Vagina (tissue), 2 donors: ENCODE measurements around the gene MPPED1. TPM values are rescaled to one million over a fixed set of nuclear protein-coding genes. Genes with fewer than 3 reads are reported as not detected.

Source experiments
- DNase-seq, 2 donors: peaks; one replicate each; pipeline ENCODE4 v3.0.0-alpha.2; 2017; ENCODE audit errors: extremely low spot score in 2 of 2
- H3K27ac ChIP-seq: fragments of 200-600 bp; sonication (generic); one replicate; pipeline ENCODE4 v1.5.1; 2019
- H3K27me3 ChIP-seq: fragments of 200-600 bp; sonication (generic); one replicate; pipeline ENCODE4 v1.5.1; 2019
- H3K36me3 ChIP-seq, 2 donors: fragments of 200-600 bp; sonication (generic); one replicate each; pipeline ENCODE4 v1.5.1; 2017 to 2019
- H3K4me1 ChIP-seq: fragments of 200-600 bp; sonication (generic); one replicate; pipeline ENCODE4 v1.5.1; 2019
- H3K4me3 ChIP-seq, 2 donors: fragments of 200-600 bp; sonication (generic); 1 replicate in 1 of 2; 2 replicates in 1 of 2; pipeline ENCODE4 v1.5.1; 2016 to 2019
- H3K9me3 ChIP-seq: fragments of 200-600 bp; sonication (generic); one replicate; pipeline ENCODE4 v1.5.1; 2019
- POLR2A ChIP-seq, 2 donors: fragments of 450-650 bp; IDR thresholded peaks; one replicate each; pipeline ENCODE4 v1.6.1; 2017; ENCODE audit warnings: antibody characterized with exemption in 2 of 2, mild to moderate bottlenecking in 2 of 2, moderate library complexity in 2 of 2
- POLR2AphosphoS5 ChIP-seq, 2 donors: sonication (generic); formaldehyde crosslinking; IDR thresholded peaks; one replicate each; pipeline ENCODE4 v1.9.0; 2017; ENCODE audit warnings: antibody characterized with exemption in 2 of 2, mild to moderate bottlenecking in 2 of 2, low read depth in 1 of 2; ENCODE audit not compliant: insufficient read depth in 1 of 2
- intact Hi-C: fragments of 100-400 bp; cut with DNase I; formaldehyde crosslinking; loops from one replicate; pipeline ENCODE4 v1.15.1; 2023
- total RNA-seq: library from RNA; depleted of rRNA; stranded (reverse); fragments of >200 nt; gene quantifications from one replicate; pipeline ENCODE4 v1.2.3, GENCODE V29; 2016
- TF ChIP-seq, protein P1 (sequence below), 3 experiments: fragments of 450-650 bp in 2 of 3; fragments of 200-600 bp in 1 of 3; sonication (generic) in 1 of 3; IDR thresholded peaks; one replicate each; pipeline ENCODE4 v1.5.1; 2017 to 2019; ENCODE audit warnings: antibody characterized with exemption in 3 of 3, mild to moderate bottlenecking in 2 of 3, moderate library complexity in 2 of 3

MPPED1 gene
- total RNA-seq, 1 donor from 2014 or later: 0.49 TPM

GRCh38 chr22:43391306-43391705 lies 20.5 kb upstream of the MPPED1 start:
- TF ChIP-seq POLR2A (IDR thresholded peaks at IDR 0.05) (no peak), POLR2AphosphoS5 (IDR thresholded peaks at IDR 0.05; ENCODE audit: insufficient read depth in 1 of 2, low read depth in 1 of 2) (no peak)
- TF ChIP-seq, protein P1, sequence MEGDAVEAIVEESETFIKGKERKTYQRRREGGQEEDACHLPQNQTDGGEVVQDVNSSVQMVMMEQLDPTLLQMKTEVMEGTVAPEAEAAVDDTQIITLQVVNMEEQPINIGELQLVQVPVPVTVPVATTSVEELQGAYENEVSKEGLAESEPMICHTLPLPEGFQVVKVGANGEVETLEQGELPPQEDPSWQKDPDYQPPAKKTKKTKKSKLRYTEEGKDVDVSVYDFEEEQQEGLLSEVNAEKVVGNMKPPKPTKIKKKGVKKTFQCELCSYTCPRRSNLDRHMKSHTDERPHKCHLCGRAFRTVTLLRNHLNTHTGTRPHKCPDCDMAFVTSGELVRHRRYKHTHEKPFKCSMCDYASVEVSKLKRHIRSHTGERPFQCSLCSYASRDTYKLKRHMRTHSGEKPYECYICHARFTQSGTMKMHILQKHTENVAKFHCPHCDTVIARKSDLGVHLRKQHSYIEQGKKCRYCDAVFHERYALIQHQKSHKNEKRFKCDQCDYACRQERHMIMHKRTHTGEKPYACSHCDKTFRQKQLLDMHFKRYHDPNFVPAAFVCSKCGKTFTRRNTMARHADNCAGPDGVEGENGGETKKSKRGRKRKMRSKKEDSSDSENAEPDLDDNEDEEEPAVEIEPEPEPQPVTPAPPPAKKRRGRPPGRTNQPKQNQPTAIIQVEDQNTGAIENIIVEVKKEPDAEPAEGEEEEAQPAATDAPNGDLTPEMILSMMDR (IDR thresholded peaks at IDR 0.05): no peak
- Histone ChIP-seq H3K4me3 (no peak overlapping the region), H3K4me1 (no peaks in the 10 kb centered on the region), H3K27me3 (no peaks in the 10 kb centered on the region), H3K9me3 (no peaks in the 10 kb centered on the region), H3K36me3 (no peaks in the 10 kb centered on the region), H3K27ac (no peak overlapping the region)
- intact Hi-C loops: loop anchor here (10.0 kb wide), 1 partner anchor 1233 kb away; no protein-coding TSS in a partner anchor
- no peak for DNase-seq

DNA sequence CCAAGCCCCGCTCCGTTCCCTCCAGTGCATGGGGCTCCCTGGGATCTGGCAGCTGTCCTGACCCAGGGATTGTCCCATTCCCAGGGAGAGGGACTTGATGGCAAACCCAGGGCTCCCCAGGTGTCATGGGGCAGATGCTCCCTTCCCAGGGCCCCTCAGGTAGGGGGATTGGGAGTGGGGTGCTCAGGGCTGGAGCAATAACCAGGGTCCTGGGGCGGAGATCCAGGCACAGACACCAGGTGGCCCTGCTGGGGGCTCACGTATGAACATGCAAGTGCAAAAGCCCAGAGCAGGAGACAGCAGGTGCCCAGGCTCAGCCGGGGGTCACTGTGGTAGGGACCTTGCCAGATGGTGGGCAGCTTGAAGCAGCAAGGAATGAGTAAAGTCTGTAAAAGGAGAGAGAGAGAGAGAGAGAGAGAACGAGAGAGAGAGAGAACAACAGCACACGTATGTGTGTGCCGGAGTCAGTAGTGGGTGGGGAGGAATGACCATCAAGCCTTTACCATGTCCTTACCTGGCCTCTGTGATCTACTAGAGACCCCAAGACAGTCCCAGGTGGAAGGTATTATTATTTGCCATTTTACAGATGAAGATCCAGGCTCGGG lies 19.3 kb upstream of the MPPED1 start:
- Histone ChIP-seq H3K4me3 (no peak overlapping the region), H3K9me3 (no peaks in the 10 kb centered on the region), H3K27ac (no peak overlapping the region), H3K27me3 (no peaks in the 10 kb centered on the region), H3K36me3 (no peaks in the 10 kb centered on the region), H3K4me1 (no peaks in the 10 kb centered on the region)
- intact Hi-C loops: loop anchor here (10.0 kb wide), 1 partner anchor 1232 kb away; no protein-coding TSS in a partner anchor
- no peak for DNase-seq
- TF ChIP-seq POLR2AphosphoS5 (IDR thresholded peaks at IDR 0.05; ENCODE audit: insufficient read depth in 1 of 2, low read depth in 1 of 2): no peak
- TF ChIP-seq, protein P1 (IDR thresholded peaks at IDR 0.05): no peak
- no peak for TF ChIP-seq POLR2A (IDR thresholded peaks at IDR 0.05)

GRCh38 chr22:43393132-43393843 lies 18.5 kb upstream of the MPPED1 start:
- no peak for DNase-seq
- H3K36me3 ChIP-seq: no peaks in the 10 kb centered on the region
- H3K9me3 ChIP-seq: no peaks in the 10 kb centered on the region
- H3K27me3 ChIP-seq: no peaks in the 10 kb centered on the region
- intact Hi-C loops: loop anchor here (10.0 kb wide), 1 partner anchor 1232 kb away; no protein-coding TSS in a partner anchor
- no peak for TF ChIP-seq POLR2A (IDR thresholded peaks at IDR 0.05)
- TF ChIP-seq, protein P1 (IDR thresholded peaks at IDR 0.05): no peak
- no peak for TF ChIP-seq POLR2AphosphoS5 (IDR thresholded peaks at IDR 0.05; ENCODE audit: insufficient read depth in 1 of 2, low read depth in 1 of 2)
- no peak overlapping the region for H3K4me3 ChIP-seq
- no peaks in the 10 kb centered on the region for H3K4me1 ChIP-seq
- H3K27ac ChIP-seq: no peak overlapping the region

DNA sequence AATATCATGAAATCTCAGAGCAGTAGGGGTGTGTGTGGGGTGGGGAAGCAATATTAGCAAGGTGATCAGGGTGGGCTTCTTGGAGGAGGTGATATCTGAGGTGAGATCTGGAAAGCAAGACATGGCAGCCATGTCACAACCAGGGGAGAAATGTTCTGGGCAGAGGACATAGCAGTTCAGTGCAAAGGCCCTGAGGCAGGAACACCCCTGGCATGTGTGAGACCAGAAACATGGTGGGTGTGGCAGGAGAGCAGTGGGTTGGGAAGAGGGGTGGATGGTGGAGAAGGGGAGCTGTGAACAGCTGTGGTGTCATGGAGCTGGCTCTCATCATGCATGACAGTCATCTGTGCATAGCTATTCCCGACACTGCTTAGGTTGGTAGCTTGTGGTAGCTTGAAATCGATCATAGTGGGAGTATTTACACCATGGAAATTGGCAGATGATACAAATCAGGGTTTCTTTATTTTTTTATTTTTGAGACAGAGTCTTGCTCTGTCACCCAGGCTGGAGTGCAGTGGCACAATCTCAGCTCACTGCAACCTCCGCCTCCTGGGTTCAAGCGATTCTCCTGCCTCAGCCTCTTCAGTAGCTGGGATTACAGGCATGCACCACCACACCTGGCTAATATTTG lies 17.9 kb upstream of the MPPED1 start:
- no peak overlapping the region for H3K4me3 ChIP-seq
- H3K27ac ChIP-seq: no peak overlapping the region
- H3K27me3 ChIP-seq: no peaks in the 10 kb centered on the region
- intact Hi-C loops: loop anchor here (10.0 kb wide), 1 partner anchor 1231 kb away; no protein-coding TSS in a partner anchor
- TF ChIP-seq, protein P1 (IDR thresholded peaks at IDR 0.05): no peak
- TF ChIP-seq POLR2A (IDR thresholded peaks at IDR 0.05) (no peak), POLR2AphosphoS5 (IDR thresholded peaks at IDR 0.05; ENCODE audit: insufficient read depth in 1 of 2, low read depth in 1 of 2) (no peak)
- no peaks in the 10 kb centered on the region for H3K9me3 ChIP-seq
- no peaks in the 10 kb centered on the region for H3K36me3 ChIP-seq
- no peak for DNase-seq
- no peaks in the 10 kb centered on the region for H3K4me1 ChIP-seq
